Measurements from ENCODE around the gene PHETA2. TPM values are rescaled to one million over a fixed set of nuclear protein-coding genes. Genes with fewer than 3 reads are reported as not detected.

The PHETA2 gene
- total and polyA plus RNA-seq, 12 donors: 2.3 to 7.0 (median 3.4) TPM

GRCh38 chr22:42080287-42080686 is 6.2 kb downstream of the PHETA2 start:
- peaks cover 0 to 64% (median 4%) of the 10 kb centered on the region in 9 donors for H3K36me3 ChIP-seq

GRCh38 chr22:42083119-42083518 is 9.1 kb downstream of the PHETA2 start:
- no peak for DNase-seq
- ATAC-seq: no peak
- Histone ChIP-seq H3K27ac (no peak overlapping the region), H3K36me3 (peaks cover 0 to 65% (median 23%) of the 10 kb centered on the region in 9 donors), H3K4me3 (no peak overlapping the region), H3K4me1 (peaks cover 8 to 78% (median 47%) of the 10 kb centered on the region in 9 donors), H3K9me3 (no peaks in the 10 kb centered on the region), H3K27me3 (no peaks in the 10 kb centered on the region)
- intact Hi-C loops (cut with DNase I): no loop called here
- no peak for TF ChIP-seq CTCF (IDR thresholded peaks at IDR 0.05)
- 87 to 92% methylated on average over 4 of the region's 4 CpGs for WGBS, 2 donors

More at GRCh38 chr22:42080287-42080686, 6.2 kb downstream of the PHETA2 start:
- peak in 2 of 8 donors; percentile 17 to 28 for ATAC-seq
- no peak for DNase-seq
- WGBS, 2 donors: 3% methylated on average over 14 of the region's 14 CpGs
- Histone ChIP-seq H3K4me3 (peak overlapping the region; percentile 50 to 79 (median 66)), H3K4me1 (peaks cover 5 to 63% (median 36%) of the 10 kb centered on the region in 9 donors), H3K27ac (peak overlapping the region; percentile 92 to 100 (median 98)), H3K27me3 (no peaks in the 10 kb centered on the region), H3K9me3 (no peaks in the 10 kb centered on the region)
- intact Hi-C loops (cut with DNase I): loop anchor here in 2 of 10 donors (1.0 kb wide), 1 partner anchor 10 kb away; the partner anchor contains the start of gene NDUFA6 (in 2 of the 2)
- TF ChIP-seq CTCF (IDR thresholded peaks at IDR 0.05): no peak

DNA sequence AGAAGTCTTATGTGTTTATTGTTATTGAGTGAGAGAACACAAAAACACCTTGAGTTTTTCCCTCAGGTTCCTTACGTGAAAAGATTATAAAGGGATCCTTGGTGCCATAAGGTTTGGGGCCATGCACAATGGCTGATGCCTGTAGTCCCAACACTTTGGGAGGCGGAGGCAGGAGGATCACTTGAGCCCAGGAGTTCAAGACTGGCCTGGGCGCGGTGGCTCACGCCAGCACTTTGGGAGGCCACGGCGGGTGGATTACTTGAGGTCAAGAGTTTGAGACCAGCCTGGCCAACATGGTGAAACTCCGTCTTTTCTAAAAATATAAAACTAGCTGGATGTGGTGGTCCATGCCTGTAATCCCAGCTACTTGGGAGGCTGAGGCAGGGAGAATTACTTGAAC is 10.8 kb downstream of the PHETA2 start:
- peaks cover 0 to 67% (median 23%) of the 10 kb centered on the region in 9 donors for H3K36me3 ChIP-seq
- no peak for TF ChIP-seq CTCF (IDR thresholded peaks at IDR 0.05)
- H3K27me3 ChIP-seq: no peaks in the 10 kb centered on the region
- H3K9me3 ChIP-seq: peaks cover 0 to 4% (median 0%) of the 10 kb centered on the region in 11 donors
- intact Hi-C loops (cut with DNase I): no loop called here
- no peak overlapping the region for H3K4me3 ChIP-seq
- DNase-seq: no peak
- no peak for ATAC-seq
- peaks cover 3 to 82% (median 45%) of the 10 kb centered on the region in 9 donors for H3K4me1 ChIP-seq
- 95 to 96% methylated on average over 8 of the region's 8 CpGs for WGBS, 2 donors
- peak overlapping the region in 1 of 10 donors; percentile 42 for H3K27ac ChIP-seq

GRCh38 chr22:42086051-42086450 is 12.0 kb downstream of the PHETA2 start:
- DNase-seq (no peak), ATAC-seq (no peak)
- Histone ChIP-seq H3K9me3 (peaks cover 0 to 4% (median 0%) of the 10 kb centered on the region in 11 donors), H3K36me3 (peaks cover 0 to 67% (median 23%) of the 10 kb centered on the region in 9 donors), H3K27me3 (no peaks in the 10 kb centered on the region), H3K27ac (peak overlapping the region in 6 of 10 donors; percentile 14 to 46 (median 22)), H3K4me3 (no peak overlapping the region), H3K4me1 (peaks cover 3 to 74% (median 44%) of the 10 kb centered on the region in 9 donors)
- intact Hi-C loops (cut with DNase I): no loop called here
- TF ChIP-seq CTCF (IDR thresholded peaks at IDR 0.05): no peak
- WGBS, 2 donors: 47 to 49% methylated on average over 6 of the region's 6 CpGs

Measured in heart right ventricle (tissue), 16 donors.